ENCODE data around the gene MRPL2.
"Not testable (repeated sequence)": the region's sequence is repeated elsewhere in the genome, so short reads cannot be mapped to it uniquely, and the experiment has no call there.

The MRPL2 gene

GRCh38 chr6:43082806-43083655 lies 23.8 kb upstream of the MRPL2 start:
- in situ Hi-C loops (cut with MboI; ENCODE audit: low sequenced_read_pairs) = no loop called here

DNA sequence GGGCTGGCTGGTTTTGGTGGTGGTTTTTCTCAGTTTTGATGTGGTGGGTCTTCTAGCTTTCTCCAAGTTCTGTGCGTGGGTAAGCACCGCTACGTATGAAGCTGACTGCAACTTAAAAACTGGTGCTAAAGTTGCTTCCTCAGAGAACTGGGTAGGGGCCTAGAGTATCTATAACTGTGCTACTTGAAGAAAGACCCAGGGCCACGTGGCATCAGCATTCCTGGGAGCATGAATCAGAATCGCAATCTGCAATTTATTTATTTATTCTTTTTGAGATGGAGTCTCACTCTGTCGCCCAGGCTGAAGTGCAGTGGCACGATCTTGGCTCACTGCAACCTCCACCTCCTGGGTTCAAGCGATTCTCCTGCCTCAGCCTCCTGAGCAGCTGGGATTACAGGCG lies 22.7 kb upstream of the MRPL2 start:
- in situ Hi-C loops (cut with MboI; ENCODE audit: low sequenced_read_pairs) = not testable (repeated sequence)

GRCh38 chr6:43081043-43081442 lies 21.8 kb upstream of the MRPL2 start:
- in situ Hi-C loops (cut with MboI; ENCODE audit: low sequenced_read_pairs) = no loop called here

DNA sequence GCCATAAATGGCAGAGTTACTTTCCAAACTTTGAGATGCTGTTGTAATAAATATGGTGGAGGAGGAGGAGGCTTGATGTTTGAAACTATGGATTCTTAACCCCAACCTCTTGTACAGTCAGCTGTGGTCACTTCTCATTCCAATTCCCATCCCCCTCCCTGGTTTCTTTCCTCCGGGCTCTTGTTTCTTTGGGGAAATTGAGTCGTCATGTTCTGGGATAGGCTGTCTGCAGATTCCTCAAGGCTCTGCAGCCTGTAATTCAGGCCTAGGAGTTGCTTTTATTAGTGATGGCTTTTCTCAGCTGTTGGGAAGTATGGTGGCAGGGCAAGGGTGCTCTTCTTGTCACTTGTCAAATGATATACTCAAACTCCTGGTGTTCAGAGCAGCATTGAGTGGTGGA lies 19.5 kb upstream of the MRPL2 start:
- in situ Hi-C loops (cut with MboI; ENCODE audit: low sequenced_read_pairs) = no loop called here

DNA sequence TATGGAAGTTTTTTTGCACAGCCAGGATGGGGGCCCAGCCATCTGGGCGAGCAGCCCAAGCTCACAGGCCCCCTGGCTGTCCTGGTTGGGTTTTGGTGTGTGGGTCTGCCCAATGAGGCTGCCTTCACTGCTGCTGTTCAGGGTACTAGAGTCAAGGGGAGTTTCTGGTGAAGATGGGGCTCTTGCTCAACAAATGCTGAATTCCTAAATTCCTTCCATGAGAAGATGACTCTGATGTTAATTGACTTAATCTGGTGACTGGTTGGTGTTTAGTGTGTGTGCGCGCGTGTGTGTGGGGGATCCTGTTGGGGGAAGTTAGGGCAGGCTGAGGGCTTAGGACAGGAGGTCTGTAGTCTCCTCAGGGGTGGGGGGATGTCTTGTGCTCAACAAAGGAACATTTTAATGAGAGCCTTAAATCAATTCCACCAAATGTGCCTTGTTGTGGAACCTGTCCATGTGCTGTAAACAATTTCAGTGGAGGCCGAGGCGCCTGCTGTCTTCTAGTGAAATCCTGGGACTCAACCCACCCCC lies 18.8 kb upstream of the MRPL2 start:
- in situ Hi-C loops (cut with MboI; ENCODE audit: low sequenced_read_pairs) = no loop called here

DNA sequence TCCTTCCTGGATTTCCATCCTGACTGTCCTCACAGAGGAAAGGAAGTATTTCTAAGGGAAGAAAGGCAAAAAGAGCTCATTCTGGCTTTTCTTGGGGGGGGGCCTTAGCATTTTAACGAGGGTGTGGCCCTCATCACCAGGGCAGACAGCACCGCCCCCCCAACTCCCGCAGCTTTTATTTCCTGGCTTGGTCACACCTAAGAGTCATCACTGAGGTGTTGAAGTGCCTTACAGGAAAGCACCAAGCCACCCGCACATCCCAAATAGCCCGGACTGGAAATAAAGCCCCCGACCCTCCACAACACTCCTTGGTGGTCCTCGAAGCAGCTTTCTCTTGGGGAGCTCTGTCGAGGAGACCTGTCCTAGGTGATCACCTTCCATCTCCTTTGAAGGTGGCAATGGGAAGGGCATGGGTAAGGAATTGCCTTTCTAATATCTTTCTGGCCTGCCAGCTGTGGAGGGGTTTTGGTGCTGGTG lies 18.1 kb upstream of the MRPL2 start:
- in situ Hi-C loops (cut with MboI; ENCODE audit: low sequenced_read_pairs) = no loop called here

DNA sequence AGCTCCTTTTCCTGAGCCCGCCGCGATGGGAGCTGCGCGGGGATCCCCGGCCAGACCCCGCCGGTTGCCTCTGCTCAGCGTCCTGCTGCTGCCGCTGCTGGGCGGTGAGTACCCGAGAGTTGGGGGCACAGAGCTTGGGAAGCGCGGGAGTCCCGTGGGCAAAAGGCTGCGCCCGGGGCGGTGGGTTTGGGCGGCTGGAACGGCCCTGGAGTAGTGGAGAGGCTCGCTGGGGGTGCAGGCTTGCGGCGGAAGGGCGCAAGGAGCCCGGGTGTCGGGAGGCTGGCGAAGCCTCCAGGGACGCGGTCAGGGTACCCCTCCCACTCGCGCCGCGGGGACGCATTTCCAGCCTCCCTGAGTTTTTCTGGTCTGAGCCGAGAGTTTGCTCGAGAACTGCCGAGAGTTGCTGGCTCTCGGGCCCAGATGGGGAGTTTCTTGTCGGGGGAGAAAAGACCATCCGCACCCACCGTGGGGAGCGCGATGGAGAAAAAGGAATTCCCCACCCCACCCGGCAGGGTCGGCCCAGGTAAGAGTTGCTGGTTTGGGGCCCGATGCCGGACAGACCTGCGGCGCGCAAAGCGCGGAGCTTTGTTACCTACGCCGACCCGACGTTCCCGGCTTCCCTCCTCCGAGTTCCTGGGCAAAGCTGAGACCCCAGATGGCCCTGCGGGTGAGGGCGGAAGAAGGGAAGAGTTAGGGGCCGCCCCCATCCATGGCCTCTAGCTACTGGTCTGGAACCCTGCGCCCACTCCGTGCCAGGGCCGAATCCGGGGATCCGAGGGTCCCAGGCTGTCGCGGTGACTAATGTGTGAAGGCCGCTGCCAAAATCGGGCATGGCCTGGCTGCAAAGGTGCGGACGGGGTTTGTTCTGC lies 17.5 kb upstream of the MRPL2 start:
- in situ Hi-C loops (cut with MboI; ENCODE audit: low sequenced_read_pairs) = no loop called here

- in situ Hi-C loops (cut with MboI; ENCODE audit: low sequenced_read_pairs) = no loop called here
Observed at GRCh38 chr6:43075670-43076463, 16.6 kb upstream of the MRPL2 start, which contains the start of gene PTK7. TSS of gene PTK7 (plus strand) at chr6:43076314. CDS start at chr6:43076489, 175 bp downstream.

DNA sequence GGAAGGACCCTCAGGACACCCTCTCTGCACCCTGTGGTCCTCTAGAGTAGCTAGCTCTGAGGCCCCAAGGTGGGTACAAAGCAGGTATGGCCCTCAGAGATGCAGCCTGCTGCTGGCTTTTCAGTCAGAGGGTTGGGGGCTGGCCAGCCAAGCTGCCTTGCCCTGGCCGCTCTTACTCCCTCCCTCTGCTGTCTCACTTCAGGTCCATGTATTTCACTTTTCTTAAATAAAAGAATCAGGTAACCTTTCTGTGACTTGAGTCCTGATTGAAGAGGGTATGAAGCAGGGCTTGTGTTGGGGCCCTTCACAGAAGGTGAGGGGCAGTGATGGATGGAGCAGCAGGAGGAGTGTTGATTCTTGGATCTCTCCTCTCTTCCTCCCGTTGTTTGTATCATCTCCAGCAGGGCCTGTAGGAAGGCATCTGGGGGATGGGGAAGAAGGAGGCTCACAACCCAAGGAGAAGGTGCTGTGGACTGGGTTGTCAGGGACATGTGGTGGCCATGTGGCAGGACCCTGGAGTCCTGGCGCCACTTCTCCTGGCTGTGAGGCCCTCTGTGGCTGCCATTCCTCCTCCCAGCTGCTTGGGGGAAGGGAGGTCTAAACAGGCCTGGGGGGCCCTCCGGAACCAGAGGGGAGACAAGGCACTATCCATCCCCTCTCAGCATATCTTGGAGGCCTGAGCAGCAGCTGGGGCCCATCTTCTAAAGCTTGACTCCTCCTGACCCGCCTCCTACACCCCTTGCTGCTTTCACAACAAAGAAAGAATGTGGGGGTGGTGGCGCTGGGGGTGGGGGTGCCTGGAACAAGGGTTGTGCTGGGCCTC lies 15.8 kb upstream of the MRPL2 start:
- in situ Hi-C loops (cut with MboI; ENCODE audit: low sequenced_read_pairs) = no loop called here

GRCh38 chr6:43070028-43070632 lies 10.9 kb upstream of the MRPL2 start:
- in situ Hi-C loops (cut with MboI; ENCODE audit: low sequenced_read_pairs) = no loop called here

GRCh38 chr6:43062818-43063217 lies 3.6 kb upstream of the MRPL2 start:
- in situ Hi-C loops (cut with MboI; ENCODE audit: low sequenced_read_pairs) = no loop called here

GRCh38 chr6:43061861-43062260 lies 2.6 kb upstream of the MRPL2 start:
- in situ Hi-C loops (cut with MboI; ENCODE audit: low sequenced_read_pairs) = no loop called here

- in situ Hi-C loops (cut with MboI; ENCODE audit: low sequenced_read_pairs) = no loop called here
Observed at GRCh38 chr6:43060755-43061633, 1.8 kb upstream of the MRPL2 start.

DNA sequence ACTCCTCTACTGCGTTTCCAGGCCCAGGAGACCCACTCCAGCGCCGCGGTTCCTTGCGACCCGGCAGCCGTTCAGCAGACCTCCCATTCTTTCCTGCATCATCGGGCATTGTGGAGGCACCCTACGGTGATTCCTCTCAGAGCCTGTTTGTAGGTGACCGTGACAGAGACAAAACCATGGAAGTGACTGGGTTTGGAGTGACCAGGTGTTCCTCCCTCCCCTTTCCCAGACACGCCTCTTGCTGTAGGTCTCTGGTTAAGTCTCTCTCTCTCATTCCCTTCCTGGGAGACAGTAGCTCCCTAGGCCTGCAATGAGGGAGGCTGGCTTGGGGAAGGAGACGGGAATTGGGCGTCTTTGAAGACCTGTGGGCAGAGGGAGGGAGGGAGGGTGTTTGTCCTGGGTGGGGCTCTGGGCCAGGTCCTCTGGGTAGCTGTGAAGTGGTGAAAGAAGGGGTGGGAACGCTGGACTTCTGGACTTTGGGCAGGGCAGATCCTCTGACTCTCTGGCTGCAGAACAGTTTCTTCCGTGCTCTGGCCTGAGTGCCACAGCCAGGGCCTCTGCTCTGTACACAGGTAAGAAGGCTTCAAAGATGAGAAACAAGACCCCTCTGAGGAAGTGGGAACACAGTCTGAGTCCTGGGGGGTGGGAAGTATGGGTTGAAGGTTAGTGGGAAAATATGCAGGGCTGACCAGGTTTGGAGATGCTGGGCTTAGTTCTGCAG lies 960 bp upstream of the MRPL2 start:
- in situ Hi-C loops (cut with MboI; ENCODE audit: low sequenced_read_pairs) = no loop called here

DNA sequence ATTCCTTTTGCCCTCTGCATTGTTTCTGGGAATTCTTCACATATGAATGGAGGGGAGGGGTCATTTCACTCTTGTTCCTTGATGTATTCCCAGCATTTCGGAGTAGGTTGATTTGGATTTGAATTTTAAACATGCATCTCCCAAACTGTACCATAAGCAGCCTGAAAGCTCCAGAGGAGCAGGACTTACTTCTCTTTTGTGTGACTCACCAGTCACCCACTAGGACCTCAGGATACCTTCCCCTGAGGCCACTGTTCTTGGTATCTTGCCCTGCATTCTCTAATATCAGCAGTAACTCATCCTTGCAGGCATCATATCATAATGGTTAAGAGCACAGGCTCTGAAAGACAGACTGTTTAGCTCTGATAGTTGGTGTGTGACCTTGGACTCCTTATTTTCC lies 703 bp downstream of the MRPL2 start:
- in situ Hi-C loops (cut with MboI; ENCODE audit: low sequenced_read_pairs) = no loop called here

GRCh38 chr6:43055966-43056365 lies 3.3 kb downstream of the MRPL2 start:
- in situ Hi-C loops (cut with MboI; ENCODE audit: low sequenced_read_pairs) = no loop called here

DNA sequence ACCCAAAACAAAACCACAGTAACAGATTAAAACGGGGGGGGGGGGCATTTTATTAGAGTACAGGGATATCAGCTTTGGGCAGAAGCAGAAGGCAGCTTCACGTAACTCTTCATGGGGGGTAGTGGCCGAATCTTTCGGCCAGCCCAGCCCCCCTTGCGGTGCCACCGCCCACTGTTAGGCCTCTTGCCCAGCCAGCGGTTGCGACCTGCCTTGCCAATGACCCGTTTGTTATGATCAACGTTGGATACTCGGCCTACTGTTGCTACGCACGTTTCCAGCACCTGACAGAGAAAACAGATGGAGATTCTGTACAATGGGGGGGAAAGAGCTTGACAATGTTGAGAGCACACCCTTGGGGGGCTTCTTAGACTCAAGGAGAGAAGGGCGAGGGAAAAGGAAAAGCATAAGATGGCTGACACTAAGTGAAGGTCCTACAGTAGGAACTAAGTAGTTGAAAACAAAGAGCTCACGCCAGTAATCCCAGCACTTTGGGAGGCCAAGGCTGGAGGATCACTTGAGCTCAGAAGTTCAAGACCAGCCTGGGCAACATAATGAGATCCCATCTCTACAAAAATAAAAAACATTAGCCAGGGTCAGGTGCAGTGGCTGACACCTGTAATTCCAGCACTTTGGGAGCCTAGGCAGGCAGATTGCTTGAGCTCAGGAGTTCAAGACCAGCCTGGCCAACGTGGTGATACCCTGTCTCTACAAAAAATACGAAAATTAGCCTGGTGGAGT lies 4.9 kb downstream of the MRPL2 start:
- in situ Hi-C loops (cut with MboI; ENCODE audit: low sequenced_read_pairs) = no loop called here

Data from HL-60/S4 (cell line).